SK-N-SH treated with all-trans-retinoic acid at 6 μM for 48 hours (cell line): ENCODE results near the gene ATP2B3.

Experiments
- ATAC-seq: fragments of 200-7000 bp; cut with Tn5 transposase; 3 replicates; pipeline ENCODE4 v1.9.1; 2020; ENCODE audit warnings: mild to moderate bottlenecking, moderate library complexity
- ARNTL ChIP-seq: fragments of 450-650 bp; formaldehyde crosslinking; IDR thresholded peaks from 2 replicates; pipeline ENCODE4 v1.5.0; 2020; ENCODE audit warnings: low read depth, mild to moderate bottlenecking, moderate library complexity, borderline replicate concordance
- BACH2 ChIP-seq: fragments of 250-450 bp; sonication (Bioruptor Pico); IDR thresholded peaks from 2 replicates; pipeline ENCODE4 v1.9.0; 2021; ENCODE audit warnings: mild to moderate bottlenecking, borderline replicate concordance
- CSDC2 ChIP-seq: fragments of 250-450 bp; sonication (Bioruptor Pico); IDR thresholded peaks from 2 replicates; pipeline ENCODE4 v1.5.0; 2020; ENCODE audit warnings: mild to moderate bottlenecking, moderate library complexity
- ESRRG ChIP-seq: fragments of 250-450 bp; sonication (Bioruptor Pico); IDR thresholded peaks from 2 replicates; pipeline ENCODE4 v1.6.1; 2021; ENCODE audit warnings: mild to moderate bottlenecking
- GLIS3 ChIP-seq: fragments of 250-450 bp; sonication (Bioruptor Pico); IDR thresholded peaks from 2 replicates; pipeline ENCODE4 v1.5.0; 2020; ENCODE audit warnings: mild to moderate bottlenecking, moderate library complexity
- ISL1 ChIP-seq: fragments of 250-450 bp; sonication (Bioruptor Pico); IDR thresholded peaks from 2 replicates; pipeline ENCODE4 v2.1.2; 2022; ENCODE audit warnings: mild to moderate bottlenecking, moderate library complexity
- OSR1 ChIP-seq: fragments of 250-450 bp; sonication (Bioruptor Pico); IDR thresholded peaks from 2 replicates; pipeline ENCODE4 v1.8.0; 2022; ENCODE audit warnings: moderate library complexity, mild to moderate bottlenecking, inconsistent platforms
- PPARA ChIP-seq: fragments of 250-450 bp; sonication (Bioruptor Pico); IDR thresholded peaks from 2 replicates; pipeline ENCODE4 v1.5.0; 2020; ENCODE audit warnings: mild to moderate bottlenecking, borderline replicate concordance
- RARB ChIP-seq: fragments of 250-450 bp; sonication (Bioruptor Pico); IDR thresholded peaks from 2 replicates; pipeline ENCODE4 v1.8.0; 2021; ENCODE audit warnings: mild to moderate bottlenecking, moderate library complexity
- SNAI2 ChIP-seq: fragments of 250-450 bp; sonication (Bioruptor Pico); IDR thresholded peaks from 2 replicates; pipeline ENCODE4 v1.5.0; 2020; ENCODE audit warnings: mild to moderate bottlenecking, moderate library complexity
- TCF4 ChIP-seq: fragments of 250-450 bp; sonication (Bioruptor Pico); IDR thresholded peaks from 2 replicates; pipeline ENCODE4 v1.8.0; 2021; ENCODE audit warnings: mild to moderate bottlenecking, moderate library complexity, borderline replicate concordance
- TOX ChIP-seq: fragments of 250-450 bp; sonication (Bioruptor Pico); IDR thresholded peaks from 2 replicates; pipeline ENCODE4 v1.8.0; 2021; ENCODE audit warnings: mild to moderate bottlenecking, moderate library complexity, borderline replicate concordance
- ZC3H10 ChIP-seq: fragments of 250-450 bp; sonication (Bioruptor Pico); IDR thresholded peaks from 2 replicates; pipeline ENCODE4 v1.5.1; 2021; ENCODE audit warnings: mild to moderate bottlenecking, moderate library complexity
- ZFP3 ChIP-seq: fragments of 250-450 bp; sonication (Bioruptor Pico); IDR thresholded peaks from 2 replicates; pipeline ENCODE4 v1.5.0; 2020; ENCODE audit warnings: mild to moderate bottlenecking, moderate library complexity
- ZNF565 ChIP-seq: fragments of 450-650 bp; formaldehyde crosslinking; conservative IDR thresholded peaks from 2 replicates; pipeline ENCODE4 v1.5.0; 2020; ENCODE audit warnings: low read depth, mild to moderate bottlenecking, moderate library complexity
- ZNF70 ChIP-seq: fragments of 450-650 bp; formaldehyde crosslinking; IDR thresholded peaks from 2 replicates; pipeline ENCODE4 v1.5.0; 2020; ENCODE audit warnings: mild to moderate bottlenecking, moderate library complexity
- ZNF8 ChIP-seq: fragments of 450-650 bp; formaldehyde crosslinking; IDR thresholded peaks from 2 replicates; pipeline ENCODE4 v1.5.0; 2020; ENCODE audit warnings: mild to moderate bottlenecking, moderate library complexity
- TF ChIP-seq, protein P1 (sequence below): fragments of 250-450 bp; sonication (Bioruptor Pico); IDR thresholded peaks from 2 replicates; pipeline ENCODE4 v1.5.0; 2020; ENCODE audit warnings: mild to moderate bottlenecking, moderate library complexity
- TF ChIP-seq, protein P2 (sequence below): fragments of 250-450 bp; sonication (Bioruptor Pico); IDR thresholded peaks from 2 replicates; pipeline ENCODE4 v1.8.0; 2021; ENCODE audit warnings: low read depth, mild to moderate bottlenecking, moderate library complexity, borderline replicate concordance
- TF ChIP-seq, protein P3 (sequence below): fragments of 250-450 bp; sonication (Bioruptor Pico); IDR thresholded peaks from 2 replicates; pipeline ENCODE4 v1.8.0; 2020; ENCODE audit warnings: mild to moderate bottlenecking, moderate library complexity, borderline replicate concordance
- TF ChIP-seq, protein P4 (sequence below): fragments of 250-450 bp; sonication (Bioruptor Pico); IDR thresholded peaks from 2 replicates; pipeline ENCODE4 v1.5.1; 2020; ENCODE audit warnings: low read depth, mild to moderate bottlenecking, moderate library complexity
- TF ChIP-seq, protein P5 (sequence below): fragments of 250-450 bp; sonication (Bioruptor Pico); IDR thresholded peaks from 2 replicates; pipeline ENCODE4 v1.5.1; 2021; ENCODE audit warnings: mild to moderate bottlenecking, moderate library complexity

The ATP2B3 gene

DNA sequence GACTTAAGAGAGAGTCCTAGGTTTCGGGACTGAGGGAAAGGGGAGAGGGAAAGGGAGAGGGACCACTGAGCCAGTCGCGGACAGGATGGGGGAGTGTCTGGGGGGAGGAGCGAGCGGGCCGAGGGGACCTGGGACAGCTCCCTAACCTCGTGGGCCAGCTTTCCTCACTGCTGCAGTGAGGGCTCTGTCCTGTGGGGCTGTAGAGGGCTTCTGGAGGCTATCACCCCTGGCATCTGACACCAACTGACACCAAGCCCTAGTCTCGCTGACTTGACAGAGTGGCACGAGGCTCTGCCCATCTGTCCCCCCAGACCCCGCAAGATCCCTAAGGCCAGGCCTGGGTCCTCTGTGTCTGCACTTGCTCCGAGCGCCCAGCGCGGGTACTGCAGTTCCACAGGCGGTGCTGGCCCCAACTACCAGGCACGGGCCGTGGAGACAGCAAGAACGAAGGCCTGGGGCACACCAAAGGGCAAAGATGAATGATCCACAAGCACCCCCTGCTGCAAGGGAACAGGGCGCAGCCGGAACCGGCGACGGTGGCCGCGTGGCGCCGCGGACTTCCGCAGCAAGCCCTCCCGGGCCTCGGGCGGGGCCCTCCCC is 47.5 kb upstream of the ATP2B3 start (continued):
- TF ChIP-seq, protein P1, sequence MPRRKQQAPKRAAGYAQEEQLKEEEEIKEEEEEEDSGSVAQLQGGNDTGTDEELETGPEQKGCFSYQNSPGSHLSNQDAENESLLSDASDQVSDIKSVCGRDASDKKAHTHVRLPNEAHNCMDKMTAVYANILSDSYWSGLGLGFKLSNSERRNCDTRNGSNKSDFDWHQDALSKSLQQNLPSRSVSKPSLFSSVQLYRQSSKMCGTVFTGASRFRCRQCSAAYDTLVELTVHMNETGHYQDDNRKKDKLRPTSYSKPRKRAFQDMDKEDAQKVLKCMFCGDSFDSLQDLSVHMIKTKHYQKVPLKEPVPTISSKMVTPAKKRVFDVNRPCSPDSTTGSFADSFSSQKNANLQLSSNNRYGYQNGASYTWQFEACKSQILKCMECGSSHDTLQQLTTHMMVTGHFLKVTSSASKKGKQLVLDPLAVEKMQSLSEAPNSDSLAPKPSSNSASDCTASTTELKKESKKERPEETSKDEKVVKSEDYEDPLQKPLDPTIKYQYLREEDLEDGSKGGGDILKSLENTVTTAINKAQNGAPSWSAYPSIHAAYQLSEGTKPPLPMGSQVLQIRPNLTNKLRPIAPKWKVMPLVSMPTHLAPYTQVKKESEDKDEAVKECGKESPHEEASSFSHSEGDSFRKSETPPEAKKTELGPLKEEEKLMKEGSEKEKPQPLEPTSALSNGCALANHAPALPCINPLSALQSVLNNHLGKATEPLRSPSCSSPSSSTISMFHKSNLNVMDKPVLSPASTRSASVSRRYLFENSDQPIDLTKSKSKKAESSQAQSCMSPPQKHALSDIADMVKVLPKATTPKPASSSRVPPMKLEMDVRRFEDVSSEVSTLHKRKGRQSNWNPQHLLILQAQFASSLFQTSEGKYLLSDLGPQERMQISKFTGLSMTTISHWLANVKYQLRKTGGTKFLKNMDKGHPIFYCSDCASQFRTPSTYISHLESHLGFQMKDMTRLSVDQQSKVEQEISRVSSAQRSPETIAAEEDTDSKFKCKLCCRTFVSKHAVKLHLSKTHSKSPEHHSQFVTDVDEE (CRISPR knock-in tag): no peak
- TF ChIP-seq OSR1 (CRISPR knock-in tag) (no peak), GLIS3 (CRISPR knock-in tag) (no peak), ZC3H10 (CRISPR knock-in tag) (no peak)

DNA sequence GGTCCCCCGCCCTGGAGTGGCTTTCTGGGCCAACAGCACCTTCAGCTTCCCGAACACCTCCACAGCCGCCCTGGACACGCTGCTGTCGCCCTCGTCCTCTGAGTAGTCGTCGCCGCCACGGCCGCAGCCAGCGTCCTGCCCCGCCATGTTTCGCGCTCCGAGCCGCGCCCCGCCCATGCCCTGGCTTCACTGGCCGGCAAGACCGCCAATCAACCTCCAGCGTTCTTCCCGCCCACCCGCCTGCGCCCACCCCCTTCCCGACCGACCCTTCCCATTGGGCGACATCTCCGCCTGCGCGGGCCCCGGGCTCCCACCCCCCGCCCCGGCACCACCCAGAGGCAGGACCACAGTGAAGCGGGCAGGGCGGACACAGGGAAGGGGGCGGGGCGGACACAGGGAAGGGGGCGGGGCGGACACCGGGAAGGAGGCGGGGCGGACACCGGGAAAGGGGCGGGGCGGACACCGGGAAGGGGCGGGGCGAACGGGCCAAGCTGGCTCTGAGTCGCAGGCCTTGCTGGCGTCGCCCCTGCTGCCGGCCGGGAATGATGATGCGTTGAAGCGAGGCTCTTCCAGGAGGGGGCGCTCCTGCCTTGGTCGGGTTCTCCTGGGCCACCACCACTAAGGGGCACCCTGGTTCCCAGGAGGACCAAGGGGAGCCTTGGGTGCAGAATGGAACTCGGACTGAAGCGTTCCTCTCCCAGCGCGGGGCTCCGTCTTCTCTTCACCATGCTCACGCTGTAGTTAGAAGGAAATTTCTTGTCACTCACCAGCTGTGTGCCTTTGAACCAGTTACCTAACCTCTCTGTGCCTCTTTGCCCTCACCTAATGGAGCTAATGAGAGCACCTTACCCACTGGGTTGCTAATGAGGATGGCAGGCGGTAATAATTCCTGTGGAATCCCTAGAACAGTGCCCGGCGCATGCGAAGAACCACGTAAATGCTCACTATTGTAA is 46.8 kb upstream of the ATP2B3 start, which contains the start of gene HAUS7:
Gene HAUS7, minus strand, starts transcription at position 166 of the 953 bp plus-strand sequence. Its CDS starts 19 bp downstream, at position 147.
- peak; percentile 84 for ATAC-seq
- TF ChIP-seq TCF4 (CRISPR knock-in tag) (no peak), ZNF8 (CRISPR knock-in tag) (no peak), BACH2 (CRISPR knock-in tag) (no peak), ZNF565 (no peak), ARNTL (CRISPR knock-in tag) (no peak), ZFP3 (CRISPR knock-in tag) (no peak), RARB (CRISPR knock-in tag) (no peak), ESRRG (no peak), OSR1 (CRISPR knock-in tag) (no peak), ZNF70 (CRISPR knock-in tag) (no peak), TOX (no peak), SNAI2 (CRISPR knock-in tag) (no peak), PPARA (no peak), ISL1 (CRISPR knock-in tag) (no peak), CSDC2 (CRISPR knock-in tag) (no peak)
- TF ChIP-seq, protein P2, sequence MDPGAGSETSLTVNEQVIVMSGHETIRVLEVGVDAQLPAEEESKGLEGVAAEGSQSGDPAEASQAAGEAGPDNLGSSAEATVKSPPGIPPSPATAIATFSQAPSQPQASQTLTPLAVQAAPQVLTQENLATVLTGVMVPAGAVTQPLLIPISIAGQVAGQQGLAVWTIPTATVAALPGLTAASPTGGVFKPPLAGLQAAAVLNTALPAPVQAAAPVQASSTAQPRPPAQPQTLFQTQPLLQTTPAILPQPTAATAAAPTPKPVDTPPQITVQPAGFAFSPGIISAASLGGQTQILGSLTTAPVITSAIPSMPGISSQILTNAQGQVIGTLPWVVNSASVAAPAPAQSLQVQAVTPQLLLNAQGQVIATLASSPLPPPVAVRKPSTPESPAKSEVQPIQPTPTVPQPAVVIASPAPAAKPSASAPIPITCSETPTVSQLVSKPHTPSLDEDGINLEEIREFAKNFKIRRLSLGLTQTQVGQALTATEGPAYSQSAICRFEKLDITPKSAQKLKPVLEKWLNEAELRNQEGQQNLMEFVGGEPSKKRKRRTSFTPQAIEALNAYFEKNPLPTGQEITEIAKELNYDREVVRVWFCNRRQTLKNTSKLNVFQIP (CRISPR knock-in tag): no peak
- TF ChIP-seq, protein P1 (CRISPR knock-in tag): no peak
- TF ChIP-seq, protein P3, sequence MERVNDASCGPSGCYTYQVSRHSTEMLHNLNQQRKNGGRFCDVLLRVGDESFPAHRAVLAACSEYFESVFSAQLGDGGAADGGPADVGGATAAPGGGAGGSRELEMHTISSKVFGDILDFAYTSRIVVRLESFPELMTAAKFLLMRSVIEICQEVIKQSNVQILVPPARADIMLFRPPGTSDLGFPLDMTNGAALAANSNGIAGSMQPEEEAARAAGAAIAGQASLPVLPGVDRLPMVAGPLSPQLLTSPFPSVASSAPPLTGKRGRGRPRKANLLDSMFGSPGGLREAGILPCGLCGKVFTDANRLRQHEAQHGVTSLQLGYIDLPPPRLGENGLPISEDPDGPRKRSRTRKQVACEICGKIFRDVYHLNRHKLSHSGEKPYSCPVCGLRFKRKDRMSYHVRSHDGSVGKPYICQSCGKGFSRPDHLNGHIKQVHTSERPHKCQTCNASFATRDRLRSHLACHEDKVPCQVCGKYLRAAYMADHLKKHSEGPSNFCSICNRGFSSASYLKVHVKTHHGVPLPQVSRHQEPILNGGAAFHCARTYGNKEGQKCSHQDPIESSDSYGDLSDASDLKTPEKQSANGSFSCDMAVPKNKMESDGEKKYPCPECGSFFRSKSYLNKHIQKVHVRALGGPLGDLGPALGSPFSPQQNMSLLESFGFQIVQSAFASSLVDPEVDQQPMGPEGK (CRISPR knock-in tag): no peak
- TF ChIP-seq, protein P4, sequence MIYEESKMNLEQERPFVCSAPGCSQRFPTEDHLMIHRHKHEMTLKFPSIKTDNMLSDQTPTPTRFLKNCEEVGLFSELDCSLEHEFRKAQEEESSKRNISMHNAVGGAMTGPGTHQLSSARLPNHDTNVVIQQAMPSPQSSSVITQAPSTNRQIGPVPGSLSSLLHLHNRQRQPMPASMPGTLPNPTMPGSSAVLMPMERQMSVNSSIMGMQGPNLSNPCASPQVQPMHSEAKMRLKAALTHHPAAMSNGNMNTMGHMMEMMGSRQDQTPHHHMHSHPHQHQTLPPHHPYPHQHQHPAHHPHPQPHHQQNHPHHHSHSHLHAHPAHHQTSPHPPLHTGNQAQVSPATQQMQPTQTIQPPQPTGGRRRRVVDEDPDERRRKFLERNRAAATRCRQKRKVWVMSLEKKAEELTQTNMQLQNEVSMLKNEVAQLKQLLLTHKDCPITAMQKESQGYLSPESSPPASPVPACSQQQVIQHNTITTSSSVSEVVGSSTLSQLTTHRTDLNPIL (CRISPR knock-in tag): no peak
- TF ChIP-seq, protein P5, sequence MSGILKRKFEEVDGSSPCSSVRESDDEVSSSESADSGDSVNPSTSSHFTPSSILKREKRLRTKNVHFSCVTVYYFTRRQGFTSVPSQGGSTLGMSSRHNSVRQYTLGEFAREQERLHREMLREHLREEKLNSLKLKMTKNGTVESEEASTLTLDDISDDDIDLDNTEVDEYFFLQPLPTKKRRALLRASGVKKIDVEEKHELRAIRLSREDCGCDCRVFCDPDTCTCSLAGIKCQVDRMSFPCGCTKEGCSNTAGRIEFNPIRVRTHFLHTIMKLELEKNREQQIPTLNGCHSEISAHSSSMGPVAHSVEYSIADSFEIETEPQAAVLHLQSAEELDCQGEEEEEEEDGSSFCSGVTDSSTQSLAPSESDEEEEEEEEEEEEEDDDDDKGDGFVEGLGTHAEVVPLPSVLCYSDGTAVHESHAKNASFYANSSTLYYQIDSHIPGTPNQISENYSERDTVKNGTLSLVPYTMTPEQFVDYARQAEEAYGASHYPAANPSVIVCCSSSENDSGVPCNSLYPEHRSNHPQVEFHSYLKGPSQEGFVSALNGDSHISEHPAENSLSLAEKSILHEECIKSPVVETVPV: no peak
